ENCODE data around the gene FNDC3B. TPM values are rescaled to one million over a fixed set of nuclear protein-coding genes. Genes with fewer than 3 reads are reported as not detected.

FNDC3B gene
- total and polyA plus RNA-seq, 4 donors, result 23.3 to 74.2 (median 32.9) TPM

GRCh38 chr3:172249039-172249438 is 209.7 kb downstream of the FNDC3B start:
- Histone ChIP-seq H3K27me3 (ENCODE audit: control insufficient read depth in 4 of 4, insufficient read depth in 4 of 4, low read length in 3 of 4) (no peaks in the 10 kb centered on the region), H3K9ac (ENCODE audit: low read depth in 1 of 2, low read length in 2 of 2) (no peak overlapping the region), H3K27ac (ENCODE audit: low read depth in 1 of 2, low read length in 2 of 2) (no peak overlapping the region), H3K36me3 (ENCODE audit: control insufficient read depth in 4 of 4, insufficient read depth in 3 of 4, low read depth in 1 of 4, low read length in 3 of 4) (peaks cover 7 to 20% (median 14%) of the 10 kb centered on the region in 4 donors), H3K4me3 (ENCODE audit: low read depth in 1 of 3, low read length in 3 of 3) (no peak overlapping the region), H3K4me1 (ENCODE audit: control insufficient read depth in 4 of 4, insufficient read depth in 4 of 4, low read length in 3 of 4) (peaks cover 0 to 12% (median 5%) of the 10 kb centered on the region in 4 donors), H3K9me3 (ENCODE audit: control insufficient read depth in 4 of 4, low read length in 3 of 4) (no peaks in the 10 kb centered on the region)
- WGBS, result 88% methylated on average over 1 of the region's 1 CpG
- TF ChIP-seq MAX (IDR thresholded peaks at IDR 0.05), result no peak
- no peak for TF ChIP-seq GABPA (IDR thresholded peaks at IDR 0.05 in 1 of 2, conservative IDR thresholded peaks at IDR 0.05 in 1 of 2)
- no peak for TF ChIP-seq RXRA (IDR thresholded peaks at IDR 0.05)
- no peak for TF ChIP-seq CTCF (IDR thresholded peaks at IDR 0.05; ENCODE audit: low read depth, low read length, missing input control)
- TF ChIP-seq HNF4A (conservative IDR thresholded peaks at IDR 0.05), result no peak
- no peak for TF ChIP-seq ZBTB33 (IDR thresholded peaks at IDR 0.05)
- no peak for TF ChIP-seq FOXA1 (IDR thresholded peaks at IDR 0.05)
- TF ChIP-seq HNF4G (IDR thresholded peaks at IDR 0.05), result no peak
- TF ChIP-seq FOXA2 (IDR thresholded peaks at IDR 0.05), result no peak
- no peak for TF ChIP-seq TAF1 (conservative IDR thresholded peaks at IDR 0.05)
- no peak for TF ChIP-seq REST (IDR thresholded peaks at IDR 0.05)
- TF ChIP-seq EGR1 (IDR thresholded peaks at IDR 0.05; ENCODE audit: low read depth in 2 of 2), result no peak
- no peak for DNase-seq (ENCODE audit: low spot score)

- no peaks in the 10 kb centered on the region for H3K27me3 ChIP-seq (ENCODE audit: control insufficient read depth in 4 of 4, insufficient read depth in 4 of 4, low read length in 3 of 4)
- DNase-seq (ENCODE audit: low spot score), result no peak
Measured at GRCh38 chr3:172251211-172251610, 211.8 kb downstream of the FNDC3B start.

More at GRCh38 chr3:172251211-172251610, 211.8 kb downstream of the FNDC3B start:
- Histone ChIP-seq H3K27ac (ENCODE audit: low read depth in 1 of 2, low read length in 2 of 2) (no peak overlapping the region), H3K4me1 (ENCODE audit: control insufficient read depth in 4 of 4, insufficient read depth in 4 of 4, low read length in 3 of 4) (peaks cover 0 to 8% (median 6%) of the 10 kb centered on the region in 4 donors), H3K4me3 (ENCODE audit: low read depth in 1 of 3, low read length in 3 of 3) (no peak overlapping the region), H3K36me3 (ENCODE audit: control insufficient read depth in 4 of 4, insufficient read depth in 3 of 4, low read depth in 1 of 4, low read length in 3 of 4) (peaks cover 7 to 29% (median 14%) of the 10 kb centered on the region in 4 donors), H3K9ac (ENCODE audit: low read depth in 1 of 2, low read length in 2 of 2) (no peak overlapping the region), H3K9me3 (ENCODE audit: control insufficient read depth in 4 of 4, low read length in 3 of 4) (no peaks in the 10 kb centered on the region)
- over 99% methylated on average over 13 of the region's 13 CpGs for WGBS
- no peak for TF ChIP-seq GABPA (IDR thresholded peaks at IDR 0.05 in 1 of 2, conservative IDR thresholded peaks at IDR 0.05 in 1 of 2)

Data from liver (tissue), 9 donors.